ENCODE results near the gene DLG2.

- peak; percentile 84 for TF ChIP-seq CTCF (IDR thresholded peaks at IDR 0.05; ENCODE audit: low read depth, low read length)
- TF ChIP-seq EZH2phosphoT487 (IDR thresholded peaks at IDR 0.05; ENCODE audit: low read depth): no peak
Observed at GRCh38 chr11:84261707-84262106, 1365.4 kb downstream of the DLG2 start.
